Measurements from ENCODE around the gene GRAMD1A. TPM values are rescaled to one million over a fixed set of nuclear protein-coding genes. Genes with fewer than 3 reads are reported as not detected.

Gene GRAMD1A
- total and polyA plus RNA-seq, 2 donors (not counting 1 experiment from before 2014, with no cell fraction given), result 83.8 to 102 TPM

GRCh38 chr19:35030257-35031071, 30.3 kb downstream of the GRAMD1A start, which contains the start of gene SCN1B:
Gene SCN1B (plus strand): TSS chr19:35030470. CDS start chr19:35030821, 351 bp downstream.
- peak within 1 kb of the TSS; percentile 66 for H3K4me2 ChIP-seq (replicated peaks; ENCODE audit: low read depth, low read length, poor library complexity, severe bottlenecking)
- TF ChIP-seq EZH2 (IDR thresholded peaks at IDR 0.05; ENCODE audit: borderline replicate concordance, insufficient read depth, low read depth, low read length, poor library complexity, severe bottlenecking), result no peak
- TF ChIP-seq CTCF (IDR thresholded peaks at IDR 0.05), result no peak
- ChIA-PET POLR2A (no interaction called here), CTCF (no interaction called here)
- no peaks in the 10 kb centered on the region for H4K20me1 ChIP-seq (ENCODE audit: control insufficient read depth, insufficient read depth, low read length, poor library complexity, severe bottlenecking)
- Mint-ChIP-seq H3K9me3 (ENCODE audit: insufficient read depth) (no peaks in the 10 kb centered on the region), H3K4me1 (peaks cover 8% of the 10 kb centered on the region), H3K27me3 (peaks cover 32% of the 10 kb centered on the region), H3K27ac (no peak within 1 kb of the TSS), H3K4me3 (peak within 1 kb of the TSS; percentile 58)
- DNase-seq, result peak; percentile 42
- WGBS (ENCODE audit: insufficient coverage), result under 1% methylated on average over 117 of the region's 118 CpGs
- no peak within 1 kb of the TSS for H3K27ac ChIP-seq (ENCODE audit: low read length in 2 of 2)
- peak; percentile 65 for ATAC-seq (ENCODE audit: low read depth)
- H3K36me3 ChIP-seq (replicated peaks in 1 of 2; ENCODE audit: control extremely low read depth in 1 of 2, control insufficient read depth in 1 of 2, extremely low read depth in 1 of 2, insufficient read depth in 2 of 2, low read length in 1 of 2), result peaks cover 0 to 5% of the 10 kb centered on the region in 2 experiments
- H3K9ac ChIP-seq (ENCODE audit: low read length), result no peak within 1 kb of the TSS
- peak within 1 kb of the TSS in 2 of 5 experiments; percentile 19 to 29 for H3K4me3 ChIP-seq (ENCODE audit: control extremely low read depth in 1 of 5, extremely low read depth in 1 of 5, insufficient read depth in 1 of 5, low read depth in 2 of 5, low read length in 4 of 5)
- intact Hi-C loops (cut with micrococcal nuclease), result no loop called here
- H3K27me3 ChIP-seq (replicated peaks in 1 of 4; ENCODE audit: control extremely low read depth in 1 of 4, control insufficient read depth in 3 of 4, insufficient read depth in 4 of 4, low read length in 3 of 4), result peaks cover 0 to 24% (median 8%) of the 10 kb centered on the region in 4 experiments
- H2AFZ ChIP-seq (ENCODE audit: insufficient read depth, low read depth, low read length, poor library complexity, severe bottlenecking), result no peak within 1 kb of the TSS
- H3K79me2 ChIP-seq (ENCODE audit: control insufficient read depth, insufficient read depth, low read length), result no peaks in the 10 kb centered on the region
- peaks cover 0 to 2% (median 0%) of the 10 kb centered on the region in 3 donors for H3K9me3 ChIP-seq (ENCODE audit: control extremely low read depth in 1 of 3, control insufficient read depth in 2 of 3, insufficient read depth in 1 of 3, low read length in 2 of 3)
- H3K4me1 ChIP-seq (ENCODE audit: control insufficient read depth in 2 of 2, insufficient read depth in 2 of 2, low read length in 2 of 2), result peaks cover 10 to 13% of the 10 kb centered on the region in 2 donors
